IPS-NIHi11 (cell line): ENCODE data around the gene PRKRIP1.
"Not testable (repeated sequence)": the region's sequence is repeated elsewhere in the genome, so short reads cannot be mapped to it uniquely, and the experiment has no call there.

Experiments
- DNase-seq: peaks from one replicate; pipeline ENCODE4 v3.0.0; 2012; ENCODE audit warnings: mixed read lengths, low spot score

The PRKRIP1 gene

DNA sequence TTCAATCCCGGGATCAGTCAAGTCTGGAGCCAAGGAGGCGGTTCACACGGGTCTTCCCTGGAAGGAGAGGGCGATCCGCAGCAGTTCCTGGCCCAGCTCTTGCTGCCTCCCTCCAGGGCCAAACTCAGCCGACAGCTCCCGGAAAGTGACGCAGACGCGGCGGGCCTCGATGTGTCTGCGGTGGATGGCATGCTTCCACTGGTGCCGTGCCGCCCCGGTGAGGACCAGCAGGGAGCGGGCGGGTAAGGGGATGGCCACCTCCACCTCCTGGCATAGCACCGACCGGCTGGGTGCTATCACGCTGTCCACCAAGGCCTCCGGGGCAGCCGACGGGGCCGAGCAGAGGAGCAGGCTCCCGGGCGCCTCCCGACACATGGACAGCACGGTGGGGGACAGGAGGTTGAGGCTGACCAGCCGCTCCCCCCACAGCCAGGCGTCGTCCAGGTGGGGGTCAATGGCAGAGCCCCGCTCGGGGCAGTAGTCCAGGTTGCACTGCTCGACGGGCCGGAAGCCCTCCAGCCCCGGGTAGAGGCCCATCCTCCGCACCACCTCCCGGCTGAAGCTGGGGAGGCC is 61.3 kb downstream of the PRKRIP1 start:
- no peak for DNase-seq

DNA sequence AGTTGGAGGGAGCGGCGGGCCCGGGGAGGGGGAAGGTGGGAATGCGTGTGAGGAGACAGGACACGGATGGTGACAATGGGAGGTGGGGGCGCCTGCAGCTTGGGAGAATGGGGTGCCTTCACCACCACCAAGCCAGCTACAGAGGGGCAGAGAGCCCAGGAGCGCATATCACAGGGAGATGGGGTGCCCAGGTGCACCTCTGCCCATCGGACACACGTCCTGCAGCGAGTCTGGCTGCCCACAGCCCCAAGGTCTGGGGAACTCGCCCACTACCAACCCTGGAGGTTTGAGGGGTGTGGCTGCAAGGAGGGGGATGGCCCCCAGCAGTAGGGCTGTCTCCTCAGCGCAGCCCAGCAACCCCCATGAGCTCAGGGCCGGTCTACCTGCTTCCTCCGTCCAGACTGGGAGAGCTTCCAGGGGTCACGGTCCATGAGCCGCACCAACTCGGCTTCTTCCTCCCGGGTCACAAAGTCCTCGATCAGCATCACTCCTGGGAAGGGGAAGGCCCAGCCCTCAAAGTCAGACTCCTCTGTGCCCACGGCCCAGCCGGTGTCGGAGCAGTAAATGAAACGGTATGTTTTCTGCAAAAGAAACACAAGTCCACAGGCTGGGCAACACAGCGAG is 63.2 kb downstream of the PRKRIP1 start:
- DNase-seq: no peak

DNA sequence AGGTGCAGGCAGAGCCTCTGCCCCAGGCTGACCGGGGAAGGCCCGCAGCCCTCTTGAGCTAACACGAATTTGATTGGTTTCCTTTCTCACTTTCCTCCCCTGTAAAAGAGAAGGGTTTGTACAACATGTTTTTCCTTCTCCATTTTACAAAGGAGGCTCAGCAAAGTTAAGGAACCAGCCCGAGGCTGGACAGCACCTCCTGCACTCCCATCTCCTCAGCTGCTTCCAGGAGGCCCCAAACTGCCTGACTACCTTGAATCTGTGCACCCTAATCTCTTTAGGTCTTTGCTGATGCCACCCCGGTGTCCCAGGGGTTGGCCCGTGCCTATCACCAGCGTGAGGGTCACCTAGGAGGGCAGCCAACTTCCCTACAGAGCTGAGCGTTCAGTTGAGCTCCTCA is 64.3 kb downstream of the PRKRIP1 start:
- DNase-seq: no peak

DNA sequence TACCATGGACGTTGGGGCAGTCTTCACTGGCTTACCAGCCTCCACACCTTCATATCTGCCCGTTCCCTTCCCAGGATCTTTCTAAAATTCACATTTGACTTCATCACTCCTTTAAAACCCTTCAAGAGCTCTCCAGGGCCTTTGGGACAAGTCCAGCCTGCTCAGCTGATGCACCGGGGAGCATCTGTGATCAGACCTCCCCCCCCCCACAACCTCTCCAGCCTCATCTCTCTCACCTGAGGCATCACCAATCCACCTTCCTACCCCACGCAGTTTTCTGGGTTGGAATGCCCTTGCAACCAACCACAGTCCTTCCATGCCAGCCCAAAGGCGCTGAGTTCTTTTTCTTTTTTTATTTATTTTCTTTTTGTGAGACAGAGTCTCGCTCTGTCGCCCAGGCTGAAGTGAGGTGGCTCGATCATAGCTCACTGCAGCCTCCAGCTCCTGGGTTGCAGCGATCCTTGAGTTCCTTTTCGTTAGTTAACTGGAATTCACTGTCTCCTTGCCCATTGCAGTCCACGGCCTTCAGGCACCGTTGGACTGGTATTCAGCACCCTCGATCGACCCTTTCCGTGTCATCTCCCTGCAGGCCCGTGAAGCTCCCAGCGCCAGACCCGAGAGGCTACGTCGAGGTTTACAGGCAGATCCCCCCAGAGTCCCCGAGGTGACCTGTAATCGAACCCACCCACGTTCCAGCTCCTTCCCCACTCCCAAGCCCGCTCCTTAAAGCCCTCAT is 67.8 kb downstream of the PRKRIP1 start:
- no peak for DNase-seq

DNA sequence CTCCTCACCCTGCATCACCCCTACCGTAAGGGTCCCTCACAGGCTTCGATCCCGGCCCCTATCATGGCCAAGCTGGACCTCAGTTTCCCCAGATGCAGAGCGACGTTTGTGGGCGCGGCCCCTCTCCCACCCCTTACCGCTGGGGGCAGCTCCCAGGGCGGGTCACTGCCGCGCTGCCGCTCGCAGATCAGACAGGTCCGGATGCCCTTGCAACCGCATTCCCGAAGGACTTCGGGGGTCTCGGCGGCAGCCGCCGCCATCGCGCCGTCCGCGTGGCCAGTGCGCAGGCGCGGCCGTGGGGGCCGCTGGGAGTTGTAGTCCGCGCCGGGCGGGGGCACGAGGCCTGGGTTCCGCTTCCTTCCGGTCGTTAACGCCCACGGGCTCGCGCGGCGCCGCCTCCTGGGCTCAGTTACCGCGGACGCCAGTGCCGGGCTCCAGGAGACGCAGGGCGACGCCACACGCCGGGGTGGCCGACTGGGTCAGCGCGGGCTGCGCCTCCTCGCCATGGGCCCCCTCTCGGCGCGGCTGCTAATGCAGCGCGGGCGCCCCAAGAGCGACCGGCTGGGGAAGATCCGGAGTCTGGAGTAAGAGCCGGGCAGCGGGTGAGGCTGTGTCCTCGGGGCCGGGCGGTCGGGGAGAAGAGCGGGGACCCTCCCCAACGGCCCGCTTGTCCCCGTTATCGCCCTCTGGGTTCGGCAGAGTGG is 68.6 kb downstream of the PRKRIP1 start, which contains the start of the genes ALKBH4 and LRWD1:
Gene ALKBH4 (minus strand): TSS at position 287 of the 704 bp plus-strand sequence. CDS start 27 bp downstream, at position 260.
Gene LRWD1 (plus strand): TSS at position 408 of the 704 bp plus-strand sequence. CDS start 97 bp downstream, at position 505.
- peak; percentile 100 for DNase-seq

DNA sequence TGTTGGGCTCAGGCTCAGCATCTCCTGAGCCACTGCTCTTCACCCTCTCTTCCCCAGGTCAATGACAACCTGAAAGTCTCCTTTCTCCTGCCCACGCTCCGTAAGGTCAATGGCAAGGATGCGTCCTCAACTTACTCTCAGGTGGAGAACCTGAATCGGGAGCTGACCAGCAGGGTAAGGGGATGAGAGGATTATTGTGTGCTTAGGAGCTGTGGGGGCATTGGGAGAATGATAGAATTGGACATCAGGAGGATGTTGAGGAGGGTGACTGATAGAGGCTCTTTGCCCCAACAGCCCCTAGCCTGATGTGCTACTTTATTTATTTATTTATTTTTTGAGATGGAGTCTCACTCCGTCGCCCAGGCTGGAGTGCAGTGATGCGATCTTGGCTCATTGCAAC is 69.9 kb downstream of the PRKRIP1 start:
- DNase-seq: no peak

DNA sequence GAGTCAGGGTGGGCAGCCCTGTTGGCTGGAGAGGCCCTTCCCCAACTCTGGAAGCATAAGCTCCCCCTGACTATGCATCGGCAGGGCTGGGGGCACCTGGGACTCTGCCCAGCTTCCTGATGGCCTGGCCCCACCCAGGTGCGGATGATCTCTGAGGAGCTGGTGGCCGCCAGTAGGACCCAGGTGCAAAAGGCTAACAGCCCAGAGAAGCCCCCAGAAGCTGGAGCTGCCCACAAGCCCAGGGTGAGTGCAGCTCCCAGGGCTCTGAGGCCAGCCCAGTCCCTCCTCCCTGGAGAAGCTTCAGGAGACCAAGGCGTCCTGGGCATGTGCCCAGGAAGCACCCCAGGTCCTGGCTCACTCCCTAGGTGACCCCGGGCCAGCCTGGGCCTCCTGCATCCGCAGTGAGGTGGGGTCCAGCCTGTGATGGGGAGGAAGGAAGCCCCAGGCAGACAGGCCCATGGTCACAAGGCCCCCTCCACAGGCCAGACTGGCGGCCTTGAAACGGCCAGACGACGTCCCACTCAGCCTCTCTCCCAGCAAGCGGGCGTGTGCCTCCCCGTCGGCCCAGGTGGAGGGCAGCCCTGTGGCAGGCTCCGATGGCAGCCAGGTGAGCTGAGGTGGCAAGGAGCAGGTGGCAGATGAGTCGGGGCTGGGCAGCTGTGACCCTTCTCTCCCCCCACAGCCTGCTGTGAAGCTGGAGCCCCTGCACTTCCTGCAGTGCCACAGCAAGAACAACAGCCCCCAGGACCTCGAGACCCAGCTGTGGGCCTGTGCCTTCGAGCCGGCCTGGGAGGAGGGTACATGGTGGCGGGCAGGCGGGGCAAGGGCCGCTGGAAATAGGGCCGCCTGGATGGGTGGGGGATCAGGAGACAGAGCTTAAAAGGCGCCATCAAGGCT is 71.7 kb downstream of the PRKRIP1 start:
- DNase-seq: no peak

DNA sequence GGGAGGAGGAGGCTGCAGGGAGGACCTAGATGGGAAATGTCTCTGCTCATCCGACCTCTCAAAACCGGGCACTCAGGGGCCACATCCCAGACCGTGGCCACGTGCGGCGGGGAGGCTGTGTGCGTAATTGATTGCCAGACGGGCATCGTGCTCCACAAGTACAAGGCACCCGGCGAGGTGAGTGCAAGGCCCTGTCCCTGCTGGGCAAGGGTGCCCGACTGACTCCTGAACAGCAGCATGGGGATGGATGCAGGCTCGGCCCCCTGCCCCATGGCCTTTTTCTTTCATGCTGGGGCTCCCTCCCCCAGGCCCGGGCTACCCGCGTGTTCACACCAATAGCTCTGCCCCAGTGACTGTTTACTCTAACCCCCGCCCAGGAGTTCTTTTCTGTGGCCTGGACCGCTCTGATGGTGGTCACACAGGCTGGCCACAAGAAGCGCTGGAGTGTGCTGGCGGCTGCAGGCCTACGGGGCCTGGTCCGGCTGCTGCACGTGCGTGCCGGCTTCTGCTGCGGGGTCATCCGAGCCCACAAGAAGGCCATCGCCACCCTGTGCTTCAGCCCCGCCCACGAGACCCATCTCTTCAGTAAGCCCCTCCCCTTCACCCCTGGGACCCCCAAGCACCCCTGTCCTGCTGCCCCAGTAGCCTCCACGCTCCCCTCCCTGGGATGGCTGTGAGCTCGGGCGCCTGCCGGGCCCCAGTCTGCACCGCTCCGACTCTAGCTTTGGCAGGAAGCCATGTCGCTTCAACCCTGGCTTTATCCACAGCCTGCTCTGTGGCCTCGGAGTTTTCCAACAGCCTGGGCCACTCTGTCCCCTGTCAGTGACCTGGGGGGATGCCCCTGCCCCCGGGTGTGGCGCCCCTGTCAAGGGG is 72.6 kb downstream of the PRKRIP1 start:
- DNase-seq: no peak

DNA sequence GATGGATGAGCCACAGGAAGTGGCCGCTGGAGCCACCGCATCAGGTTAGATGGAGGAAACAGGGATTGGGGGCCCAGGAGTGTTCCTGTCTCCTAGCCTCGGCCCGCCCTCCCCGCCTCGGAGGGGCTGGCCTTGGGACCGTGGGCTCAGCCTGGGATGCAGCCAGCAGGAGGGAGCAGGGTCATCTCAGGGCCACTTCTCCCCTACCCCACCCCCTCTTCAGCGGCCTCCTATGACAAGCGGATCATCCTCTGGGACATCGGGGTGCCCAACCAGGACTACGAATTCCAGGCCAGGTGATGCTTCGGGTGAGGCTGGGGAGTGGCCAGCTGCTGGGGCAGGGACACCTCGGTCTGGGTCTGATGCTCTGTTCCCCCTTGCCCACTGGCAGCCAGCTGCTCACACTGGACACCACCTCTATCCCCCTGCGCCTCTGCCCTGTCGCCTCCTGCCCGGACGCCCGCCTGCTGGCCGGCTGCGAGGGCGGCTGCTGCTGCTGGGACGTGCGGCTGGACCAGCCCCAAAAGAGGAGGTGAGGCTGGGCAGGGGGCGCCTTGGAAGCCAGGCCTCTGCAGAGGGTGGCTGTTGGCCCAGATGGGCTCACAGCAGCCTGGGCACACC is 73.3 kb downstream of the PRKRIP1 start:
- no peak for DNase-seq

DNA sequence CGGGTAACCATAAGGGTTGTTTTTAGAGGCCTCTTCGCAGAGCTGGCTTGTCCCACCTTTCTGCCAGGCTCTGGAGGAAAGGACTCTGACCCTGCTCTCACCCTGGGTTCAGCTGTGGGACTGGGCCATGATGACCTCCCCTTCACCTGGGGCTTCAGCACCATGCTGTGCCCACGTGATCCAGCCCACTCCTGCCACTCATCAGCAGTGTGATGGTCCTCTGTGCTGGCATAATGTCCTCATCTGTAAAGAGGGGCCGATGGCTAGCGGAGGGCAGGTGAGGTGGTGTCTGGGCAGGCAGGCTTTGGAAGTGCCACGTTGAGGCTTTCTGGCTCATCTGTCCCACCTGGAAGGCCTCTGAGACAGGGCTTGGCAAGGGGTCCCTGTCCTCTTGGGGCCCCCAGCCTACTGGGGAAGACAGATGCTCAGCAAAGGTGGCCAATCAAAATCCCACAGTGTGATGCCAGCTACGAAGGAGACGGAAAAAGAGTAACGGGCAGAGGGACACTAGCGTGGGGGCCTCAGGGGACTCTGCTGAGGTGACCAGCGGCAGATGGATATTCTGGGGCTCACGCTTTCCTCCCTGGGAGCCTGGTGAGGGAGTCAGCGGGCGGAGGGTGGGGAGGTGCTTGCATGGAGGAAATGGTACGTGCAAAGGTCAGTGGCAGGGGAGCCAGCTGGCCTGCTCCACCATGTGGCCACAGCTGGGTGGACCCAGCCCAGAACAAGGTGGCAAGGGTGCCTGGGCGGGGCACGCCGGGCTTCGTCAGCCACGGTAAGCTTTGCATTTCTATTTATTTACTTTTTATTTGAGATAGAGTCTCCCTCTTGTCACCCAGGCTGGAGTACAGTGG is 74.0 kb downstream of the PRKRIP1 start:
- DNase-seq: no peak

DNA sequence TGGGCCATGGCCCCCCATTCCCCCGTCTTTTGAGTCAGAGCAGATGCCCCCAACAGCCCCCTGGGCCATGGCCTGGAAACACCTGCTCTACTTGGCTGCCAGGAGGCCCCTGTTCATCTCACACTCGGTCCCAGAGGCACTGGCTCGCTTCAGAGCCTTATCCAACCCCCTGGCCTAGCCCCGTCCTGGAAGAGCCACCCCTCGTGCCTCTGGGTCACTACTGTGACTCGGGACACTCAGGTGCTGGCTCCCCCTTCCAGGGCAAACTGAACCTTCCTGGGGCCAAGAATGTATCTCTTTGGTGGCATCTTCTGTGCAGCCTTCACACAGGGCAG is 75.6 kb downstream of the PRKRIP1 start:
- no peak for DNase-seq

DNA sequence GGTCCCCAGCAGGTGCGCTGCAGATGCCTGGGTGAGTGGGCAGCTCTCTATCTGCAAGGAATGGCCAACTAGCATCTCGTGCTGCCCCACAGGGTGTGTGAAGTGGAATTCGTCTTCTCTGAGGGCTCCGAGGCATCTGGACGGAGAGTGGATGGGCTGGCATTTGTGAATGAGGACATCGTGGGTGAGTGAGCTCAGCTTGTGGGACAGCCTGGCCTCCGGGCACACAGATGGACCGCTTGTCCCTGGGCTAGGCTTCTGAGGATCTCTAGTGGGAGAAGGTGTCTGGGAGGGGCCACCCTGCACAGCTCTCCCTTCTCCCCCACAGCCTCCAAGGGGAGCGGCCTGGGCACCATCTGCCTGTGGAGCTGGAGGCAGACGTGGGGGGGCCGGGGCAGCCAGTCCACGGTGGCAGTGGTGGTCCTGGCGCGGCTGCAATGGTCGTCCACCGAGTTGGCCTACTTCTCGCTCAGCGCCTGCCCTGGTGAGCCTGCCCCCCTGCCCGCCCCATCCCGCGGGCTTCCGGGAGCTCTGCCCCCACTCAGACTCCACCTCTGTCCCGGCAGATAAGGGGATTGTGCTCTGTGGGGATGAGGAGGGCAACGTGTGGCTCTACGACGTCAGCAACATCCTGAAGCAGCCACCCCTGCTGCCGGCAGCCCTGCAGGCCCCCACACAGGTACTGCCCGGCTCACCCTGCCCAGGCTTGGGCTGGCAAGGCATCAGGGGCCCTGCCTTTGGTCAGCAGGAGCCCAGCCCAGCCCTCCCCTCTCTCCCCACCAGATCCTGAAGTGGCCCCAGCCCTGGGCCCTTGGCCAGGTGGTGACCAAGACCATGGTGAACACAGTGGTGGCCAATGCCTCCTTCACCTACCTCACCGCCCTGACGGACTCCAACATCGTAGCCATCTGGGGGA is 76.2 kb downstream of the PRKRIP1 start:
- no peak for DNase-seq

DNA sequence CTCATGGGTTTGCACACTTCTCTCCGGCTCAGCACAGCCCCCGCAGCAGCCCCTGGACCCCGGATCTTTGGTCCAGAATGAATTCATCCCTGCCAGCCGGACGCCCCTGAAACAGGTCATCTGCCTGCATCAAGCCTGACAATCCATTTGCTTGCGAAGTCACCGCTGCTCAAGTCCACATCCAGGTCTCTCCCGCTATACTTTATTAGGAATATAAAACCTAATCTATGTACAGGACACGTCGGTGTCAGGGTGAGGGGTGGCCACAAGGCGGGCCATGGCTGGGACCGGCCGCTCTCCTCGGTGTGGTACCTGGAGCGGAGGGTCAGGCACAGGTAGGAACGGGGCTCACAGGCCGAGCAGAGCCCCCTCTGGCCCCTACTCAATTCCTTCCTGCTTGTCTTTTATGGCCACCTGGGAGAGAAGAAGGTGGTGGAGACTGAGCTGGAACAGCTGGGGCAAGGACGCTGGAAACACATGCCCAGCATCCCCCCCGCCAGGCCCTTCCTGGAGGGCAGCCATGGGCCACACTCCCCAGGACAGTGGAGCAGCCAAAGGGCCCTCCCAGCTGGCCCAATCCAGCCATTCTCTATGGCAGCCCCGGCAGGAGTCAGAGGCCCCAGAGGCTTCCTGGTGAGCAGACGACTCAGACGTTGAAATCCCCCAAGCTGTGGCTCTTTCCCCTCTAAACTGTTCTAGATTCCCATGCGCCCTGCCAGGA is 77.3 kb downstream of the PRKRIP1 start:
- DNase-seq: no peak

DNA sequence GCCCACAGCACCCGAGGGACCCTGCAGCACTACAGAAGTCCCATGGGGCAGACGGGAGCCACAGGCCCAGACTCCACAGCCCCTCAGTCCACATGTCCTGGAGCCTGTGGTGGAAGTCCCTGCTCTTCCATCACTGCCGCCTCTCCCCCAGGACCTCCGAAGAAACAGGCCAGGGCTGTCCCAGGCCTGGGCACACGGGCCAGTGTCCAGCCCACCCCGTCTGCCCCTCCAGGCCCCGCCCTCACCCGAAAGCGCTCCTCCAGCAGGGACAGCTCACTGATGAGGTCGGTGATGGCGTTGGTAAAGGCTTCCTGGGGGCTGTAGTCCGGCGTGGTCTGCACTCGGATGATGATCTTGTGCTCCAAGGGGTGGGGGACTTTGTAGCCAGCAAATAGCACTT is 78.0 kb downstream of the PRKRIP1 start:
- DNase-seq: not testable (repeated sequence)

DNA sequence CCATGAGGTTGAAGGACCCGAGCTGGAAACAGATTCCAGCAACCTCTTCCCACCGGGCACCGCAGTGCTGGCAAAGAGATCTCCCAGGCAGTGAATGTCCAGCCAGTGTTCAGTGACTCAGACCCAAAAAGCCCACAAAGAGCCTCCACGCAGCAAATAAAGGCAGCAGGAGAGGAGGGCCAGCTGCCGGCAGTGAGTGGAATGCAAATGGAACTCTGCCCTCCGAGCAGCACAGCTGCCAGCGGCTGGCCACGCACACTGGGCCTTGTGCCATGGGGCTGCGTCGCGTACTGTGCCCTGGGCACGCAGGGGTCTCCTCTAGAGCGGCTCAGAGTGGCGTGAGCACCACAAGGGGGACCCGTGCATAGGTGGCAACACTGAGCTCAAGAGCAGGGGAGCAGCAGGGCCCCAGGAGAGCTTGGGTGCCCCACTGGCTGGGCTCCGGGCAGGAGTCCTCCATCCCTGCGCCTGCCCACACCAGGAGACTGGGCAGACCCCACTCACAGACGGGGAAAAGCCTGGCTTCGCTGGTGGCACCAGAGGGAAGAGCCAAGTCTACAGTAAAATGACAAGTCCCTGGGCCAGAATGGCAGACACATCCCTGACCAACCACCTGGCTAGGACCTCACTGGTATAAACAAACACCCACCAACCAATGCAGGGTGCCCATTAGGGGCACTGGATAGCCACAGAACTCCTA is 78.7 kb downstream of the PRKRIP1 start:
- not testable (repeated sequence) for DNase-seq
